Measurements from ENCODE around the gene TESMIN.

TESMIN gene

DNA sequence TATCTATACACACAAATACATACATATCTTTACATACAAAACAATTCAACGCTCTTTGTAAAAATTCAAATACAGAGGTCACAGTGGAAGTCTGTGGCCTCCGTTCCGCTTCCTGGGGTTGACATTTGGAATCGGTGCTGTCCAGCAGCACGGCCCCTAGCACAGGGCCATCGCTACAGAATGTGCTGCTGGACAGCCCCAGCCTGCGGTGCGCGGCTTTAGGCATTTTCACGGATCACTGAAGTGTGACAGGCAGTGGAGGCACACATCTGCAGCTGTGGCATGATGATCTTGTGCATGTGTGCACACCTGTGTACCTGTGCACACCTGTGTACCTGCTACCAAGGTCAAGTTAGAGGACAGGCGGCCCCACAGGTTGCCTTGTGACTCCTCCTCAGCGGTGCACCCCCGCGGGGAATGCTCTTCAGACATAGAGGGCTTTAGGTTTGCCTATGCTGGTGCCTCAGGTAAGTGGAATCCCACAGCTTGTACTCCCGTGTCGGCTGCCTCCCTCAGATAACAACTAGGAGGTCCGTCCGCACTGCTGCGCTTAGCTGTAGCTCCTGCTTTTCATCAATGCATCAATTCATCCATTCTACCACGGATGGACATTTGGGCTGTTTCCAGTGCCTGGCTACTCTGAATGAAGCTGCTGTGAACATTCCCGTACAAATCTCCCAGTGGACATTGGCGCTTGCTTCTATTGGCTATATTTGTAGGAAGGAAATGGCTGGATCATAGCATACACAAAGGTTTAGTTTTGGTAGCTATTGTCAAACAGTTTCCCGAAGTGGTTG lies 37.1 kb downstream of the TESMIN start:
- no peak for DNase-seq (ENCODE audit: low read depth in 1 of 2, low spot score in 1 of 2)

- no peak for DNase-seq (ENCODE audit: low read depth in 1 of 2, low spot score in 1 of 2)
Measured at GRCh38 chr11:68711114-68711513, 40.2 kb downstream of the TESMIN start.

GRCh38 chr11:68710409-68710808 lies 40.9 kb downstream of the TESMIN start:
- DNase-seq (ENCODE audit: low read depth in 1 of 2, low spot score in 1 of 2), result no peak

- DNase-seq (ENCODE audit: low read depth in 1 of 2, low spot score in 1 of 2), result no peak
Measured at GRCh38 chr11:68709062-68709461, 42.3 kb downstream of the TESMIN start.

DNA sequence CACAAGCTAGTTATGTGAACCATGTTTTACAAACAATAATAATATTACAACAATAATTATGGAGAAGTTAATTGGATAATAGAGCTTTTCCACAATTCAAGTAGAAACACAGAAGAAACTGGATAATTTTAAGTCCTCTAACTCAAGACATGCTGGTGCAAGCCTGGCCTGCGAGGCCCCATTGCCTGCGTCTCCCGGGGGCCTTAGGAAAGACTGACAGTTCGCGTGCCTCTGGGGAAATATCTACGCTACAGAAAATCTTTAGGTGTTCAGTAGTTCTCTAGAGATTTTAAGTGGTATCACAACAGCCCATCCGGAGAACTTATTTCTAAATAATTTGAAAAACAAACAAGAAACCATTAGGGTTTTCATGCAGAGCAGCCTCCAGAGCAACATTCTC lies 43.8 kb downstream of the TESMIN start:
- no peak for DNase-seq (ENCODE audit: low read depth in 1 of 2, low spot score in 1 of 2)

- no peak for DNase-seq (ENCODE audit: low read depth in 1 of 2, low spot score in 1 of 2)
Measured at GRCh38 chr11:68704887-68705286, 46.4 kb downstream of the TESMIN start.

GRCh38 chr11:68698993-68699392 lies 52.3 kb downstream of the TESMIN start:
- no peak for DNase-seq (ENCODE audit: low read depth in 1 of 2, low spot score in 1 of 2)

DNA sequence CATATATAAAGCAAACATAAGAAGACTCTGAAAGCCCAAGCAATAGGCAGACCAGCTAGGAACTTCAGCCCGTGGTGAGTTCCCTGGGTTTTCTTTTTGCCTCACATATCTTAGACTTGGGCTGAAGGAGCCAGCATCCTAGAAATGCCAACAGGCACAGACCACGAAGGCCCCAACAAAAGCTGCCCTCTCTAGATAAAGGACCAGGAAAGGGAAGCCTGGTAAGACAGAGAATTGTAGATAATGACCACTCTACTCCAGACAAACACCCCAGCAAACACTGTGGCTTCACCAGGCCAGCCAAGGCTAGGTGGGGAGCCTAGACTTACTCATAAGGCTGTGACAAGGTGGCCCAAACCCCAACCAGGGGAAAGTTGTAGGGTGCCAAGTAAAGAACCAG lies 55.8 kb downstream of the TESMIN start:
- DNase-seq (ENCODE audit: low read depth in 1 of 2, low spot score in 1 of 2), result no peak

DNA sequence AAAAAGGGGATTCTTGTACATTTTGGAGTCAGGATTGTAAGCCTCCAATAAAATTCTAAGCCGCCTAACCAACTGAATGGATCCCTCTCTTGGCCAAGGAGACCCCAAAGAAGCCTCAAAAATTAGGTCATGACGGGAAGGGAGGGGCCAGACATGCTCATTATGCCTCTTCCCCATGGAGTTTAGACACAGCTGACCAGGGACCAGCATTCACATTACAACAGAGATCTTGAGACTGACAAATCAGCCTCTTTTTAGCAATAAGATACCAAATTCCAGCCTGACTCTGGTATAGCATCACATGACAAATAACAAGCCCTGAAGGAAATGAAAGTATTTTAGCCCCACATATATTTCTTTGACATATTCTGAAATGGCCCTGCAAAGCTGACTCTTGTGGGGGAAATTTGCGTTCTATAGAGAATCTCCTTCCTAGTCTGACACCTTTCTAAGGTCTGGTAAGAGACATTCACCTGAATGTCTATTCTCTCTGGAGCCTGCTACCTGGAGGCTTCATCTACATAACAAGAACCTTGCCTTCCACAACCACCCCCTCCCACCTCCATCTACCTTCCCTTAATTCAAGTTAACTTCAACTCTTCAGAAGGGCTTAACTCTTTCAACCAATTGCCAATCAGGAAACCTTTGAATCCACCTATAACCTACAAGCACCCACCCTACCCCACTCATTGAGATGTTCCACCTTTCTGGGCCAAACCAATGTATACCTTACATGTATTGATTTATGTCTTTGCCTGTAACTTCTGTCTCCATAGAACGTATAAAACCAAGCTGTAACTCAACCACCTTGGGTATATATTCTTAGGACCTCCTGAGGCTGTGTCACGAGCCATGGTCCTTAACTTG lies 56.7 kb downstream of the TESMIN start:
- DNase-seq (ENCODE audit: low read depth in 1 of 2, low spot score in 1 of 2), result no peak

GRCh38 chr11:68693484-68693882 lies 57.8 kb downstream of the TESMIN start:
- no peak for DNase-seq (ENCODE audit: low read depth in 1 of 2, low spot score in 1 of 2)

- no peak for DNase-seq (ENCODE audit: low read depth in 1 of 2, low spot score in 1 of 2)
Measured at GRCh38 chr11:68692871-68693483, 58.3 kb downstream of the TESMIN start.

DNA sequence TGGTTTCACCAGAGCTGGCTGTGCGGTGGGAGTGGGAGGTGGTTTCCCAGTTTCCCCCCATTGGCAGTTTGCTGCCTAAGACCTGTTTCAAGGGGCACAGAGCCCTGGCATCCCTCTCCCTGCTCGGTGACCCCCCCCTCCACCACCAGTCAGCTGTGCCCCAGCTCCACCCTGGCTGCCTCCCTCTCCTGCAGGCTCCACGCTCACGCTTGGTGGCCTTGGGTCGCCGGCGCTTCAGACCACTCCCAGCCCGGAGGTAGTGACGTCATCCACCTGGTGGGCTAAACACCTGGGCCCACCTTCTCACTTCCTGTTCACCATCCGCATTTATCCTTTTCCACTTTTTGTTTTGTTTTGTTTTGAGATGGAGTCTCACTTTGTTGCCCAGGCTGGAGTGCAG lies 59.2 kb downstream of the TESMIN start:
- DNase-seq (ENCODE audit: low read depth in 1 of 2, low spot score in 1 of 2), result no peak

GRCh38 chr11:68691402-68691784 lies 59.9 kb downstream of the TESMIN start:
- no peak for DNase-seq (ENCODE audit: low read depth in 1 of 2, low spot score in 1 of 2)

DNA sequence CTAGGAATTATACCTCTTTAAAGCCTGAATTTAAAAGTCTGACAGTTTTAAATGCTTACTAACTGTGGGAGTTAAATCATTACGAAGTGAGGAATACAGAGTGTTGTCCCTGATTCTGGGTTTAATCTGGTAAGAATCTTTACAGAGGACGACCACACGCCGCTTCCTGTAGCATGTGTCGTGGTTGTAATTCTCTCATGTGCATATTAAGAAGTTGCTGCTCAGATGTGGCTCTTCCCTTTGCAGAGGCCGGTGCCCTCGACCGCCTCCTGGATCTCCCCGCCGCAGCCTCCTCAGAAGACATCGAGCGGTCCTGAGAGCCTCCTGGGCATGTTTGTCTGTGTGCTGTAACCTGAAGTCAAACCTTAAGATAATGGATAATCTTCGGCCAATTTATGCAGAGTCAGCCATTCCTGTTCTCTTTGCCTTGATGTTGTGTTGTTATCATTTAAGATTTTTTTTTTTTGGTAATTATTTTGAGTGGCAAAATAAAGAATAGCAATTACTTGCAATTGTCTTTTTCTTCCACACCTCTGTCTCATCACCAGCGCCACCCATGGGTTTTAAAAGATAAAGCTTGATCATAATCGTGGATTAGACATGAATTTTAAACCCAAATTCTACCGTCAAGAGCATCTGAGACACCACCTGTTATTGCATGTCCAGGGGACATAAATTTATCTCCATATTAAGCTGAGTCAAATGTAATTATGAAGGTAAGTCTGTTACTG lies 60.5 kb downstream of the TESMIN start:
- DNase-seq (ENCODE audit: low read depth in 1 of 2, low spot score in 1 of 2), result no peak

DNA sequence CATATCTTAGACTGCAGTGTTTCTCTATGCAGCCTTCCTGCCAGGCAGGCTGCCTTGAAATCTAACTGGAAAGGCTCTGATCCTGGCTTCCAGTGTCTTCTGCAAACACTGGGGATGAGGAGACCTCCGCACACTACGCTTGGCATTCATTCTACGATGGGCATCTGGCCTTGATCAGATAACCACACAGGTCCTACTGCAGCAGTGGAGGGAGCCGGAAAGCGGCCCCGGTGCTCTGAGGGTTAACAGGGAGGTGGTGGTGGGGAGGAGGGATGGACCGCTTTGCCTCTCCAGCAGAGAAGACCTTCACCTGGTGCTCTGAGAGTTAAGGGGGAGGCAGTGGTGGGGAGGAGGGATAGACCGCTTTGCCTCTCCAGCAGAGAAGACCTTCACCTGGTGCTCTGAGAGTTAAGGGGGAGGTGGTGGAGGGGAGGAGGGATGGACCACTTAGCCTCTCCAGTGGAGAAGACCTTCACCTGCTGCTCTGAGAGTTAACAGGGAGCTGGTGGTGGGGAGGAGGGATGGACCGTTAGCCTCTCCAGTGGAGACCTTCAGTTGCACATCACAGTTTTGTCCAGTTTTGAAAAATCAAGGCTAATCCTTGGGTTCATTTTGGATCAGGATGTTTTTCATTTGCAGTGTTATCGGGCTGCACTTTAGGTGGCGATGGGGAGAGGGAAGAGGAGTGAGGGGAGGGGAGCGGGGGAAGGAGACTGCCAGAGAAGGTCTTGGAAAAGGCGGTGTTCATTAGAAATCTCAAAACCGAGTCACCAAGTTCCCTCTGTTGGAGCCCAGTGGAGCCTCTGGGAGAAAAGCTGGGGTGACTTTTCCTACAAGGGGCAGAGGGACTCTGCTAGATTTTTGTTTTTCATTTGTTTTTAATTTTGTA lies 61.3 kb downstream of the TESMIN start:
- no peak for DNase-seq (ENCODE audit: low read depth in 1 of 2, low spot score in 1 of 2)

DNA sequence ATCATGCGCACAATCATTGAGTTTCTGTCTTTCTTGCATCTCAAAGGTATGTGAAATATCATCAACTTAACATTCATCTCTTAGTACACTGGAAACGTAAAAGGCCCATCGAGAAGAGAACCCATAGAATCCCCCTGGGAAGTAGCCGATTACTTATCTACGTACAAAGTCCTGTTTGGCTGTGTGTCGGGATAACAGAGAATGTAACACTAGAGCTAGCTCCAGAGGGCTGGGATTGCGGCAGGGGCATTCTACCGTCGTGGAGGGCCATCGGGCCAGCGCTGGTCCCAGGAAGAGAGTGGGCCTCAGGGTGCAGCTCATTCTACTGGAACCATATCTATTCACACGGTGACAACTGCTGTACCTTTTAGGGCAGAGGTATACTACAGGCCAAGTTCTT lies 62.4 kb downstream of the TESMIN start:
- DNase-seq (ENCODE audit: low read depth in 1 of 2, low spot score in 1 of 2), result no peak

- no peak for DNase-seq (ENCODE audit: low read depth in 1 of 2, low spot score in 1 of 2)
Measured at GRCh38 chr11:68687986-68688385, 63.3 kb downstream of the TESMIN start.

GRCh38 chr11:68687311-68687710 lies 64.0 kb downstream of the TESMIN start:
- no peak for DNase-seq (ENCODE audit: low read depth in 1 of 2, low spot score in 1 of 2)

- no peak for DNase-seq (ENCODE audit: low read depth in 1 of 2, low spot score in 1 of 2)
Measured at GRCh38 chr11:68686486-68686885, 64.8 kb downstream of the TESMIN start.

- no peak for DNase-seq (ENCODE audit: low read depth in 1 of 2, low spot score in 1 of 2)
Measured at GRCh38 chr11:68685656-68686380, 65.5 kb downstream of the TESMIN start.

All from stimulated activated CD4-positive, alpha-beta T cell treated with anti-CD3 and anti-CD28 coated beads, Interleukin-15, amount 100 ng/mL, for 1 hour (primary cell).